ENCODE results near the gene TMC3. TPM values are rescaled to one million over a fixed set of nuclear protein-coding genes. Genes with fewer than 3 reads are reported as not detected.

Gene TMC3
- total RNA-seq, 1 experiment from 2014 or later: not detected

- CTCF ChIA-PET: interaction anchor here (0.6 kb wide), 1 partner anchor 147 kb away, joined by 5 read pairs; no protein-coding TSS in a partner anchor
- no peak overlapping the region for H3K4me3 ChIP-seq (ENCODE audit: low read depth, low read length)
- H3K4me3 Mint-ChIP-seq (ENCODE audit: unreplicated experiment): no peak overlapping the region
These were observed 38.4 kb downstream of the TMC3 start for GRCh38 chr15:81335631-81336030.

GRCh38 chr15:81334768-81335435 lies 39.1 kb downstream of the TMC3 start:
- POLR2A ChIA-PET: no interaction called here
- Histone ChIP-seq H3K4me3 (ENCODE audit: low read depth, low read length) (no peak overlapping the region), H3K36me3 (ENCODE audit: control insufficient read depth, insufficient read depth, low read length) (no peaks in the 10 kb centered on the region), H3K9me3 (no peaks in the 10 kb centered on the region), H3K4me1 (peaks cover 11% of the 10 kb centered on the region), H3K27me3 (replicated peaks; ENCODE audit: control insufficient read depth, insufficient read depth, low read length) (no peaks in the 10 kb centered on the region)
- H3K27me3 Mint-ChIP-seq (ENCODE audit: insufficient read depth, unreplicated experiment): peaks cover 5% of the 10 kb centered on the region
- H3K9me3 Mint-ChIP-seq (ENCODE audit: unreplicated experiment): no peaks in the 10 kb centered on the region
- no TSS peak for BruUV-seq (replicated peaks)
- H3K27ac Mint-ChIP-seq (ENCODE audit: unreplicated experiment): no peak overlapping the region
- intact Hi-C loops (cut with micrococcal nuclease; ENCODE audit: unreplicated experiment): no loop called here
- H3K4me3 Mint-ChIP-seq (ENCODE audit: unreplicated experiment): no peak overlapping the region
- no peak for TF ChIP-seq CTCF (IDR thresholded peaks at IDR 0.05; ENCODE audit: insufficient read depth in 1 of 2, low read depth in 1 of 2, low read length in 1 of 2, severe bottlenecking in 1 of 2, unreplicated experiment in 1 of 2)
- H3K4me1 Mint-ChIP-seq (ENCODE audit: low read depth, unreplicated experiment): no peaks in the 10 kb centered on the region
- no peak for DNase-seq
- CTCF ChIA-PET: interaction anchor here (0.6 kb wide), 1 partner anchor 146 kb away, joined by 5 read pairs; no protein-coding TSS in a partner anchor
- H3K36me3 Mint-ChIP-seq (ENCODE audit: insufficient read depth, unreplicated experiment): no peaks in the 10 kb centered on the region

More at GRCh38 chr15:81335631-81336030, 38.4 kb downstream of the TMC3 start:
- intact Hi-C loops (cut with micrococcal nuclease; ENCODE audit: unreplicated experiment): loop anchor here (1.0 kb wide), 1 partner anchor 60 kb away; no protein-coding TSS in a partner anchor
- DNase-seq: no peak
- peaks cover 11% of the 10 kb centered on the region for H3K4me1 ChIP-seq
- Mint-ChIP-seq H3K27ac (ENCODE audit: unreplicated experiment) (no peak overlapping the region), H3K4me1 (ENCODE audit: low read depth, unreplicated experiment) (no peaks in the 10 kb centered on the region), H3K36me3 (ENCODE audit: insufficient read depth, unreplicated experiment) (no peaks in the 10 kb centered on the region), H3K9me3 (ENCODE audit: unreplicated experiment) (no peaks in the 10 kb centered on the region), H3K27me3 (ENCODE audit: insufficient read depth, unreplicated experiment) (peaks cover 5% of the 10 kb centered on the region)
- no peaks in the 10 kb centered on the region for H3K27me3 ChIP-seq (replicated peaks; ENCODE audit: control insufficient read depth, insufficient read depth, low read length)
- POLR2A ChIA-PET: no interaction called here
- H3K9me3 ChIP-seq: no peaks in the 10 kb centered on the region
- H3K36me3 ChIP-seq (ENCODE audit: control insufficient read depth, insufficient read depth, low read length): no peaks in the 10 kb centered on the region
- TF ChIP-seq CTCF (IDR thresholded peaks at IDR 0.05; ENCODE audit: insufficient read depth in 1 of 2, low read depth in 1 of 2, low read length in 1 of 2, severe bottlenecking in 1 of 2, unreplicated experiment in 1 of 2): no peak
- no TSS peak for BruUV-seq (replicated peaks)

- Mint-ChIP-seq H3K36me3 (ENCODE audit: insufficient read depth, unreplicated experiment) (no peaks in the 10 kb centered on the region), H3K9me3 (ENCODE audit: unreplicated experiment) (no peaks in the 10 kb centered on the region), H3K4me3 (ENCODE audit: unreplicated experiment) (no peak overlapping the region), H3K27me3 (ENCODE audit: insufficient read depth, unreplicated experiment) (peaks cover 5% of the 10 kb centered on the region), H3K4me1 (ENCODE audit: low read depth, unreplicated experiment) (no peaks in the 10 kb centered on the region), H3K27ac (ENCODE audit: unreplicated experiment) (no peak overlapping the region)
- intact Hi-C loops (cut with micrococcal nuclease; ENCODE audit: unreplicated experiment): no loop called here
- peaks cover 11% of the 10 kb centered on the region for H3K4me1 ChIP-seq
- TF ChIP-seq CTCF (IDR thresholded peaks at IDR 0.05; ENCODE audit: insufficient read depth in 1 of 2, low read depth in 1 of 2, low read length in 1 of 2, severe bottlenecking in 1 of 2, unreplicated experiment in 1 of 2): no peak
- no peaks in the 10 kb centered on the region for H3K27me3 ChIP-seq (replicated peaks; ENCODE audit: control insufficient read depth, insufficient read depth, low read length)
- no peaks in the 10 kb centered on the region for H3K9me3 ChIP-seq
- ChIA-PET CTCF (no interaction called here), POLR2A (no interaction called here)
- no peak overlapping the region for H3K4me3 ChIP-seq (ENCODE audit: low read depth, low read length)
- DNase-seq: no peak
- H3K36me3 ChIP-seq (ENCODE audit: control insufficient read depth, insufficient read depth, low read length): no peaks in the 10 kb centered on the region
- BruUV-seq (replicated peaks): no TSS peak
These were observed 40.6 kb downstream of the TMC3 start for GRCh38 chr15:81333363-81333762.
